Mucosa of gallbladder (tissue), 1 donor: ENCODE measurements around the gene KLK3. TPM values are rescaled to one million over a fixed set of nuclear protein-coding genes. Genes with fewer than 3 reads are reported as not detected.
"Not testable (repeated sequence)": the region's sequence is repeated elsewhere in the genome, so short reads cannot be mapped to it uniquely, and the experiment has no call there.

Experiments used
- DNase-seq: peaks from one replicate; pipeline ENCODE4 v3.0.0-alpha.2; 2020; ENCODE audit warnings: low spot score
- total RNA-seq: library from RNA; stranded (reverse); gene quantifications from one replicate; pipeline ENCODE4 v1.2.1, GENCODE V29; 2021
- donor health status: DM: no; HTN: no; CAD: no.

KLK3 gene
- total RNA-seq, 1 donor from 2014 or later = not detected

GRCh38 chr19:50861496-50862286 is 7.0 kb downstream of the KLK3 start:
- no peak for DNase-seq

- DNase-seq = no peak
These were observed 14.8 kb downstream of the KLK3 start for GRCh38 chr19:50869479-50869878.

GRCh38 chr19:50870417-50871089 is 15.8 kb downstream of the KLK3 start:
- no peak for DNase-seq

GRCh38 chr19:50873056-50873455 is 18.3 kb downstream of the KLK3 start, which contains the start of gene KLK2:
Gene KLK2, plus strand, starts transcription at chr19:50873439. Its CDS starts 35 bp downstream, at chr19:50873474.
- DNase-seq = no peak

- no peak for DNase-seq
These were observed 19.5 kb downstream of the KLK3 start for GRCh38 chr19:50874211-50874610.

DNA sequence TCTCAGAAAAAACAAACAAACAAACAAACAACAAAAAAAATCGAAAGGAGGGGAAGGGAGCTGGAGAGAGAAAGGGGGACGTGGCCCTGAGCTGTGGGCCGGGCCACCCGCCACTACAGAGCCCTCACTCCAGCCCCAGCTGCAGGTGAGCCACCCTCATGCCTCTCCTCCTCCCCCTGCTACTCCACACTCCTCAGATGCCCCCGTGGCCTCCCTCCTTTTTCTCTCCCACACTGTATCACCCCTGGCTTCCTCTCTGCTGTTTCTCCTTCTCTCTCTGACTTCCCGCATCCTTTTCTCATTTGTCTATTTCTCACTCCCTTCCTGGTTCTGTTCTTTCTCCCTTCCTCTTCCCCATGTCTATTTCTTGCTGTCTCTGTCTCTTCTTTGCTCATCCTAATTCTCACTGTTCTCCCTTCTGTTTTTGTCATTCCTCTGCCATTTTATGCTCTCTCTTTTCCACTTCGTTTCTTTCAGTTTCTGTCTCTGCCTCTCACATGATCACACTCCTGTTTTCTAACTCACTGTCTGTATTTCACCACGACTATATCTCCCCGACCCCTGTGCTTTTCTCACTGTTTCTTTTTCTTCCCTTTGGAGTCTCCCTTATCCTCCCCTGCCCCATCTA is 21.2 kb downstream of the KLK3 start:
- DNase-seq = no peak

- DNase-seq = no peak
These were observed 21.7 kb downstream of the KLK3 start for GRCh38 chr19:50876456-50876855.

- no peak for DNase-seq
These were observed 22.6 kb downstream of the KLK3 start for GRCh38 chr19:50877338-50877737.

DNA sequence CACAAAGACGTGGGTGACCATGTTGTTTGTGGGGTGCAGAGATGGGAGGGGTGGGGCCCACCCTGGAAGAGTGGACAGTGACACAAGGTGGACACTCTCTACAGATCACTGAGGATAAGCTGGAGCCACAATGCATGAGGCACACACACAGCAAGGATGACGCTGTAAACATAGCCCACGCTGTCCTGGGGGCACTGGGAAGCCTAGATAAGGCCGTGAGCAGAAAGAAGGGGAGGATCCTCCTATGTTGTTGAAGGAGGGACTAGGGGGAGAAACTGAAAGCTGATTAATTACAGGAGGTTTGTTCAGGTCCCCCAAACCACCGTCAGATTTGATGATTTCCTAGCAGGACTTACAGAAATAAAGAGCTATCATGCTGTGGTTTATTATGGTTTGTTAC is 24.1 kb downstream of the KLK3 start:
- no peak for DNase-seq

DNA sequence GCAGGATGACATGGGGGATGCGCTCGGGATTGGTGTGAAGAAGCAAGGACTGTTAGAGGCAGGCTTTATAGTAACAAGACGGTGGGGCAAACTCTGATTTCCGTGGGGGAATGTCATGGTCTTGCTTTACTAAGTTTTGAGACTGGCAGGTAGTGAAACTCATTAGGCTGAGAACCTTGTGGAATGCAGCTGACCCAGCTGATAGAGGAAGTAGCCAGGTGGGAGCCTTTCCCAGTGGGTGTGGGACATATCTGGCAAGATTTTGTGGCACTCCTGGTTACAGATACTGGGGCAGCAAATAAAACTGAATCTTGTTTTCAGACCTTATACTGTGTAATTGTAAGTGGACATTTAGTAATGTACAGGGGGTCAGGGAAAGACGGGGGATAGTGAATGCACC is 25.5 kb downstream of the KLK3 start:
- DNase-seq = no peak

DNA sequence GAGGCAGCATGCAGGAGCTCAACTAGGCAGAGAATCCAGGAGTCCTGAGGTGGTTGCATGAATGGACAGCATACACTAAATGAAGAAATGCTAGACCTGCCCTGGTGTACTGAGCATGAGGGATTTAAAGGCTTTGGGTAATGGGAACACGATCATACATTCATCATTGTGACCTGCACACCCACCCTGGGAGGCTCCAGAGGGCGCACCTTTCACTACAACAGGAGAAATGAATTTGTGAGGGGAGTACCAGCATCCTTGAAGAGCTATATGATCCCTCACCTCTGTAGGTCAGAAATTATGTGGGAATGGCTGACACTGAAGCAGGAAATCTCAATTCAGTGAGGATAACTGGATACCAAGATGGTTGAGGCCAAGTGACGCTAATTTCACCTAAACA is 27.5 kb downstream of the KLK3 start:
- no peak for DNase-seq

- DNase-seq = no peak
These were observed 34.9 kb downstream of the KLK3 start for GRCh38 chr19:50889638-50890037.

GRCh38 chr19:50890422-50891252 is 35.9 kb downstream of the KLK3 start:
- no peak for DNase-seq

DNA sequence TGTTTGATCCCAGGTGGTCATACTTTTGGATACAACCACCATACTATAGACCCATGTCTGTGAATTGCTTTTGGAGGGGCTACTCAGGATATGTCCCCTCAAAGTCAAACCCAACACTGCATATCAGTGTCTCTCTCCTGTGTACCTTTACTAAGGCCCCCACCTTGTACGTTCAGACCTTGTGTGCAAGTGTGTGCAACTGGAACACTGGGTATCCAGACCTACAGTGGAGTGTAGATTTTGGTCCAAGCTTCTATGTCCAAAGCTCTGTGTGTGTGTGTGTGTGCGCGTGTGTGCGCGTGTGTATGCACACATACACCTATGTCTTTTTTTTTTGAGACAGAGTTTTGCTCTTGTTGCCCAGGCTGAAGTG is 36.5 kb downstream of the KLK3 start:
- DNase-seq = no peak

DNA sequence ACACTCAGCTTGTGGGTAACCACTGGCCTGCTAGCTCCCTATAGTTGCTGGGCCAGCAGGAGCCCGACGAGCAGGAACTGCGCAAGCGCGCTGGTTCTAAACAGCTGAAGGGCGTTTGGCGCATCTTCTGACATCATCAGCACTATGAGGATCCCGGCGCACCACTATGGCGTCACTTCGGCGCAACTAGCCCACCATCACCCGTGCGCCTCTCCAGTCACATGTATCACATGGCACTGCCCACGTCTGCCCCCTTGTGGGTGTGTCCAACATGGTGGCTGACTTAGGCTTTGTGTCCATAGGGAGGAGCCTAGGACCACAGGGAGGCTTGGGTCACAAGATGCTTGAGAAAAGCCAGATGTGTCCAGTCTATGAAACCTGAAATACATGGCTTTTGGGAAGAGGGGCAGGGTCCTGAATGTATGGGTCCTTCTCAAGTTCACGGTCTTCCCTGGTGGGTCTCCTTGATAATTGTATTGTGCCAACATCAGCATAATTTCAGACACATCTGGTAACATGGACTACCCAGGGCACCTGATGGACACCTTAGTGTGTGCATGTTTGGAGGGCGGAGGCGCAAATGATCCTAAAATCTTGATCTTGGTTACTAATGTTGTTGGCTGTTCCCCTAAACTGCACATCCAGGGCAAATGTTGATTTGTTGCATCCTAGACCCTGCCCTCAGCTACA is 38.5 kb downstream of the KLK3 start:
- DNase-seq = no peak

DNA sequence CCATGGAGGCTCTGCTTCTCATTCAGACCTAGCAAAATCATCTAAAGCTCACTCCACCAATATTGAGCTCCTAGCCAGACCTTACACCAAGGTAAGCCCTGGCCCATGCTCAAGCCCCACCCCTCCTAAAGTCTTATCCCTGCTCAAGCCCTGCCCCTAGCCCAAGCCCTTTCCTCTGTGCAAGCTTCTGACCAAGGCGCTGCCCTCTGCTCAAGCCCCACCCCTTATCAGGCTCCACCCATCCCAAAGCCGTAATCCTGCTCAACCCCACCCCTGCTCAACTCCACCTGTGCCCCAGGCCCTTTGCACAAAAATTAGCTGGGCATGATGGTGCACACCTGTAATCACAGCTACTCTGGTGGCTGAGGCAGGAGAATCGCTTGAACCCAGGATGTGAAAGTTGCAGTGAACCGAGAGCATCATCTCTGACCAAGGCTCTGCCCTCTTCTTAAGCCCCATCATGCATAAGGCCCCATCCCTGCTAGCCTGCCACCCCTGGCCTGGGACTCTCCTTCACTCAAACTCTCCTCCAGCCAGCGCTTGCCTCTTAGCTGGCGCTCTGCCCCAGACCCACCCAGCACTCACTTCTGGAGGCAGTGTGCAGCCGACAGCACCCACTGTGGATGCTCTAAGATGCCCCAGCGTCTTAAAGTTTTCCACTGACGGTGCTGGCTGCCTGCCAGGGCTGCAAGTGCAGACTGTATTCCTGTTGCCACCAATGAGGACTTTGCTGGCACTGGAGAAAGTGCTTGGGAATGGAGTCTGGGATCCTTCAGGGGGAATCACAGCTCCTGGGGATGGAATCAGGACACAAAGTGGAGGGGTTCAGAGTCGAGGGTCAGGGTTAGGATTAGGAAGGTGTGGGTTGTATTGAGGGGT is 40.0 kb downstream of the KLK3 start:
- no peak for DNase-seq

GRCh38 chr19:50896089-50896590 is 41.4 kb downstream of the KLK3 start:
- DNase-seq = not testable (repeated sequence)

- DNase-seq = no peak
These were observed 42.0 kb downstream of the KLK3 start for GRCh38 chr19:50896591-50897190.

GRCh38 chr19:50897191-50897607 is 42.5 kb downstream of the KLK3 start:
- DNase-seq = no peak

DNA sequence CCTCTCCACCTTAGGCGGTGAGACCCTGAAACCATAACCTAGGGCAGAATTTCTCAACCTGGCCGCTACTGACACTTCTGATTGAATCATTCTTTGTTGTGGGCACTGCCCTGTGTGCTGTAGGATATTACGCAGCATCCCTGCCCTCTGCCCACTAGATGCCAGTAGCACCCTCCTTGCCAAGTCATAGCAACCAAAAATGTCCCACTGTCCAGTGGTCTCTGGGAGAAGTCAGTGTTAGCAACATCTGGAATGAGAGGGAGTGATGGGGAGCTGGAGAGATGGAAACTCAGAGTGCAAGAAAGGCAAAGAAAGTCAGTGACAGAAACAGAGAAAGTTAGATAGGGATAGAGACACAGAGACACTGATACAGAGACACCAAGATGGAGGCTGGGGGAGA is 42.9 kb downstream of the KLK3 start:
- no peak for DNase-seq
